Activated effector memory CD4-positive, alpha-beta T cell treated with anti-CD3 and anti-CD28 coated beads, Interleukin-2, amount 50 U/mL, for 16 hours (primary cell): ENCODE data around the gene POLR2H.

Experiments used
- DNase-seq: peaks from one replicate; pipeline ENCODE4 v3.0.0-alpha.2; 2020

The POLR2H gene

DNA sequence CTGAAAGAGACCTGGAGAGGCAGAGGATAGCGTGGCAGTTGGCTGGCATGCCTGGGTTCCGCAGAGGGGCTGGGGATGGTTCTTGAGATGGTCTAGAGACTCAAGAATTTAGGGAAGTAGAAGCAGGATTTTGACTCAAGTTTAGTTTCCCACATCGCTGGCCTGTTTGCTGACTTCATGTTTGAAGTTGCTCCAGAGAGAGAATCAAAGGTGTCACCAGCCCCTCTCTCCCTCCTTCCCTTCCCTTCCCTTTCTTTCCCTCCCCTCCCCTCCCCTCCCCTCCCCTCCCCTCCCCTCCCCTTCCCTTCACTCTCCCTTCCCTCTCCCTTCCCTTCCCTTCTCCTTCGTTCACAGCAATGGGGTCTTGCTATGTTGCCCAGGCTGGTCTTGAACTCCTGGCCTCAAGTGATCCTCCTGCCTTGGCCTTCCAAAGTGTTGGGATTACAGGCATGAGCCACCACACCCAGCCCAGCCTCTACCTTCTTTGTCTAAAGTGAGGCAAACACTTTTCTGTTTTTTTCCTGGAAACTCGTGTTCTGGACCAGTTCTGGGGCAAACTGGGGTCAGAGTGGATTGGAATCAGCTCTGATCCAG is 28.5 kb downstream of the POLR2H start:
- DNase-seq: no peak

GRCh38 chr3:184391266-184391665 is 29.8 kb downstream of the POLR2H start:
- DNase-seq: no peak

GRCh38 chr3:184395320-184395660 is 33.8 kb downstream of the POLR2H start:
- peak; percentile 10 for DNase-seq

DNA sequence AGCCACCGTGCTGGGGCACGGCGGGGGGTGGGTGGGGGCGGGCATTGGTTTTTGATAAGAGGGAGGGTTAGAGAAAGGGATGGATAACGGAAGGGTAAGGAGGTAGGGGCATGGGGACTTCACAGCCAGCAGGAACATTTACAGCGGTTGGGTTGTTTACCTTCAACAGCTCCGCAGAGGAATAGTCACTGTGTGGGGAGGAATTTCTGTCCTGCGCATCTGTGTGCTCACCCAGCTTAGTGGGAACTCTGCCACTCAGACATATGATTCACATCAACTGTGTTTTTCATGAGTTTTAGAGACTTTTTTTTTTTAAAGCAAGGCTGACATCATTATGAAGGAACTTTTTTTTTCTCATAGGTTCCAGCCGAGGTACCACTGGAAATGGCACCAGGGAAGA is 37.9 kb downstream of the POLR2H start:
- DNase-seq: no peak

DNA sequence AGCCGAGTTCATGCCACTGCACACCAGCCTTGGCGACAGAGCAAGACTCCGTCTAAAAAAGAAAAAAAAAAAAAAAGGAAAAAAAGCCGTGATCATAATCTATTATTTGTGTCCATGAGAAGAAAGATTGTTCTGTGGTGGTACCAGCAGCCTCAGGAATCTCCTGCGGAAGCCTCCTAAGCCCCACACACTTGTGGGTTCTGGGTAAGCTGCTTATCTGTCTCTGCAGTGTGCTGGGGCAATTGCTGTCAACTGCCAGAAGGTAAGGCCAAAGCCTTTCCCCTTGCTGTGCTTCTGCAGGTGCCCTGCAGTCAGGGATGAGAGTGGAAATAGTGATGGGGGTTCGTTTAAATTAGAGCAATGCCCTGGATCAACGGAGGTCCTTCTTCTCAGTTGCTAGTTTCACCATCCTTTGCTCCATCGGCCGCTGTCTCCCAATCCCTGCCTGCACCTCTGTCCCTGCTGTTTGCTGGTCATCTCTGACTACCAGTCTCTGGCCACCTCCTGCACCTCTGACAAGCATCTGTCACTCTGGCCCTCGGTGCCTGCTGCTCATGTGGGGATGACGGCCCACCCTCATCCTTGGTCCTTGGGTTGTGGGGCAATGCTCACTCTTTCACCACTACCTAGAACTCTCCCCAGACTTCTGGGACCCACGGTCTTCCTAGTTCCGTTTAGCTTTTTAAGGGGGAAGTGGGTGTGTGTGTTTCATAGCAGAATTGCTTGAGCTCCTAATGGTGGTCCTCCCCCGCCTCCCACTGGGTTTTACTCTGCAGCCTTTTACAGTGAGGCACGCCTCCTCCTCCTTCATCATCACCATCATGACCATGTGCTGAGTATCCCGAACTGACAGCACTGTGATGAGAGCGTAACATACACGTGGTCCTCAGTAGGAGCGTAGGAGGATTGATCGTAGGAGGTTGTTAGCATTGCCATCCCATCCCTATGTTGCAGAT is 43.8 kb downstream of the POLR2H start:
- no peak for DNase-seq

DNA sequence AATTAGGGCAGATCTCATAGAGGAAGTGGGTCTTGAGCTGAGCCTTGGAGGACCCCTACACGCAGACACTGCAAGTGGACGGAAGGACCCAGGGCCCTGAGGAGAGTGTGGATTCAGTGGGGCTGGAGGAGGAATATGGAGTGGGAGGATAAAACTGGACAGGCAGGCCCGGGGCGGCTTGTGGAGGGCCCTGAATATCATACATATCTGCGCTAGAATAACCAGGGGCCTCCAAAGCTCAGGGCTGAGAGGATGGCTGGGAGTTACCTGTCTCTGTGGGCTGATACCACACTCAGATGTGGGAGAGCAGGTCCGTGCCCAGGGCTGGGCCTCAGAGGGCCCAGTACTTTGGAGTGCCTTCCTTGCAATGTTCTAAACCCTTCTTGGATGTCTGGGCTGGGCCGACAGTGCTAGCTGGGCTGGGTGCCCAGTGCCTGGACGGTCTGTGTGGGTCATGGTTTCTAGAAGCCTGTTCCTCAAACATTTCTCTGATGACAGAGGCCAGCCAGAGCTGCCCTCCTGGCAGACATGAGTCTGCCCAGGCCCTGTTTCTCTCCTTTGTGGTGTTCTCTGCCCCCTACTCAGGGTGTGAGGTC is 47.9 kb downstream of the POLR2H start:
- peak; percentile 53 for DNase-seq

GRCh38 chr3:184409946-184410500 is 48.5 kb downstream of the POLR2H start:
- peak; percentile 54 for DNase-seq

GRCh38 chr3:184414418-184415202 is 53.1 kb downstream of the POLR2H start:
- no peak for DNase-seq

DNA sequence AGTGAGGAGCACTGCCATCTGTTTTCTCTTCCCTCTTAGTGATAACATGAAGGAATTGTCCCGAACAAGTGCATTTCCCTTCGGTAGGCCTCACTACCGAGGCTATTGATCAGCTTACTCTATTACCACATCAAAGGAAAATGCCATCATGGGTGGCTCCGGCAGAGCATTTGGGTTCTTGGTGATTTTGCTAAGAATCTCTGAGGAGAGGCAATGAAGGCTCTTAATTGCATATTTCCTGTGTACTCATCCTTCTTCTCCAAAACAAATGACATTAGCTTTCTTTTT is 53.6 kb downstream of the POLR2H start:
- no peak for DNase-seq

DNA sequence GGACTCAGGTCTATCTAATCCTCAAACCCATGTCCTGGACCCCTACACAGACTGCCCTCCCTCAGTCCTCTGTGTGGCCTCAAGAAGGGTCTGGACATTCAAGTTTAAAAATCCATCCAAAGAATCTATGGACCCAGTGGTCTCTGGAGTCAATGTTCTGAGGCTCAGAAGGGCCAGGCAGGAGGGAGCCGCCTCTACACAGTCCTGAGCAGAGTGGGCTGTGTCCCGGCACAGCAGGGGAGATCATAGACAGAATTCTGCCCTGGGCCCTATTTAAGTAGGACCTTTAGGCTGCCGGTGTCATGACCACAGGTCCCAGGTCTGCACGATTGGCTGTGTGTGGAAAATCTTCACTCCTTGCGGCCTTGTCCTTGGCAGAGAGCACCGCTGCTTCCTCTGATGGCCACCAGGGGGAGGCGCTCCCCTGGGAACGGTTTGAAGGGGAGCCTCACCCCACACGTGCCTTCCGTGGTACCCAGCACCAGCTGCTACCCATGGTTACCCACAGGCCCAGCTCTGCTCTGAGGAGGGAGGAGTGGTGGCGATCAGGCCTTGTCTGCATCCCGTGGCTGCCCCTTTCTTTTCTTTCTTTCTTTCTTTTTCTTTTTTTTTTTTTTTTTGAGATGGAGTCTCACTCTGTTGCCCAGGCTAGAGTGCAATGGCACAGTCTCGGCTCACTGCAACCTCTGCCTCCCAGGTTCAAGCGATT is 56.3 kb downstream of the POLR2H start:
- peak; percentile 86 for DNase-seq
